ENCODE results near the gene SPATA17.

The SPATA17 gene

GRCh38 chr1:217911908-217912307 lies 280.8 kb downstream of the SPATA17 start:
- Histone ChIP-seq H2AFZ (ENCODE audit: low read depth, low read length, severe bottlenecking) (no peak overlapping the region), H4K20me1 (ENCODE audit: low read depth, low read length) (no peaks in the 10 kb centered on the region)

GRCh38 chr1:217917281-217917887 lies 286.2 kb downstream of the SPATA17 start:
- Histone ChIP-seq H3K4me2 (ENCODE audit: low read depth, low read length, poor library complexity, severe bottlenecking) (no peak overlapping the region), H2AFZ (ENCODE audit: low read depth, low read length, severe bottlenecking) (no peak overlapping the region), H3K9me2 (replicated peaks; ENCODE audit: insufficient read depth, low read length) (no peaks in the 10 kb centered on the region), H3K9ac (ENCODE audit: low read length) (no peak overlapping the region), H3K36me3 (ENCODE audit: low read length) (no peaks in the 10 kb centered on the region), H3K27ac (ENCODE audit: low read depth, low read length) (no peak overlapping the region), H4K20me1 (ENCODE audit: low read depth, low read length) (no peaks in the 10 kb centered on the region), H3K79me2 (ENCODE audit: insufficient read depth, low read length) (no peaks in the 10 kb centered on the region), H3K4me3 (ENCODE audit: insufficient read depth, low read length, poor library complexity, severe bottlenecking) (no peak overlapping the region), H3K27me3 (ENCODE audit: low read length) (no peaks in the 10 kb centered on the region), H3F3A (ENCODE audit: insufficient read depth) (no peaks in the 10 kb centered on the region), H3K9me3 (ENCODE audit: insufficient read depth, low read length) (no peaks in the 10 kb centered on the region)
- TF ChIP-seq EZH2phosphoT487 (conservative IDR thresholded peaks at IDR 0.05; ENCODE audit: low read length) (no peak), CTCF (IDR thresholded peaks at IDR 0.05; ENCODE audit: insufficient read depth, low read length, poor library complexity, severe bottlenecking) (no peak)

More at GRCh38 chr1:217911908-217912307, 280.8 kb downstream of the SPATA17 start:
- no peaks in the 10 kb centered on the region for H3K36me3 ChIP-seq (ENCODE audit: low read length)
- H3K79me2 ChIP-seq (ENCODE audit: insufficient read depth, low read length), result no peaks in the 10 kb centered on the region
- H3F3A ChIP-seq (ENCODE audit: insufficient read depth), result no peaks in the 10 kb centered on the region
- no peak for TF ChIP-seq EZH2phosphoT487 (conservative IDR thresholded peaks at IDR 0.05; ENCODE audit: low read length)
- TF ChIP-seq CTCF (IDR thresholded peaks at IDR 0.05; ENCODE audit: insufficient read depth, low read length, poor library complexity, severe bottlenecking), result no peak
- no peak overlapping the region for H3K4me2 ChIP-seq (ENCODE audit: low read depth, low read length, poor library complexity, severe bottlenecking)
- H3K9ac ChIP-seq (ENCODE audit: low read length), result no peak overlapping the region
- no peaks in the 10 kb centered on the region for H3K9me3 ChIP-seq (ENCODE audit: insufficient read depth, low read length)
- H3K4me3 ChIP-seq (ENCODE audit: insufficient read depth, low read length, poor library complexity, severe bottlenecking), result no peak overlapping the region
- H3K27me3 ChIP-seq (ENCODE audit: low read length), result no peaks in the 10 kb centered on the region
- H3K27ac ChIP-seq (ENCODE audit: low read depth, low read length), result no peak overlapping the region
- no peaks in the 10 kb centered on the region for H3K9me2 ChIP-seq (replicated peaks; ENCODE audit: insufficient read depth, low read length)

GRCh38 chr1:217919683-217920388 lies 288.7 kb downstream of the SPATA17 start:
- Histone ChIP-seq H3K36me3 (ENCODE audit: low read length) (no peaks in the 10 kb centered on the region), H3K9ac (ENCODE audit: low read length) (no peak overlapping the region), H3F3A (ENCODE audit: insufficient read depth) (no peaks in the 10 kb centered on the region), H3K4me2 (ENCODE audit: low read depth, low read length, poor library complexity, severe bottlenecking) (no peak overlapping the region), H3K27ac (ENCODE audit: low read depth, low read length) (no peak overlapping the region), H4K20me1 (ENCODE audit: low read depth, low read length) (no peaks in the 10 kb centered on the region), H3K4me3 (ENCODE audit: insufficient read depth, low read length, poor library complexity, severe bottlenecking) (no peak overlapping the region), H3K27me3 (ENCODE audit: low read length) (no peaks in the 10 kb centered on the region), H3K79me2 (ENCODE audit: insufficient read depth, low read length) (no peaks in the 10 kb centered on the region), H2AFZ (ENCODE audit: low read depth, low read length, severe bottlenecking) (no peak overlapping the region), H3K9me3 (ENCODE audit: insufficient read depth, low read length) (no peaks in the 10 kb centered on the region), H3K9me2 (replicated peaks; ENCODE audit: insufficient read depth, low read length) (no peaks in the 10 kb centered on the region)
- TF ChIP-seq CTCF (IDR thresholded peaks at IDR 0.05; ENCODE audit: insufficient read depth, low read length, poor library complexity, severe bottlenecking), result no peak
- TF ChIP-seq EZH2phosphoT487 (conservative IDR thresholded peaks at IDR 0.05; ENCODE audit: low read length), result no peak
